NCI-H1694 (cell line): Measurements from ENCODE around the gene KRT15.

Source experiments
- DNase-seq: peaks from one replicate; lab custom pipeline; 2025; lab: John Stamatoyannopoulos, UW

Gene KRT15

DNA sequence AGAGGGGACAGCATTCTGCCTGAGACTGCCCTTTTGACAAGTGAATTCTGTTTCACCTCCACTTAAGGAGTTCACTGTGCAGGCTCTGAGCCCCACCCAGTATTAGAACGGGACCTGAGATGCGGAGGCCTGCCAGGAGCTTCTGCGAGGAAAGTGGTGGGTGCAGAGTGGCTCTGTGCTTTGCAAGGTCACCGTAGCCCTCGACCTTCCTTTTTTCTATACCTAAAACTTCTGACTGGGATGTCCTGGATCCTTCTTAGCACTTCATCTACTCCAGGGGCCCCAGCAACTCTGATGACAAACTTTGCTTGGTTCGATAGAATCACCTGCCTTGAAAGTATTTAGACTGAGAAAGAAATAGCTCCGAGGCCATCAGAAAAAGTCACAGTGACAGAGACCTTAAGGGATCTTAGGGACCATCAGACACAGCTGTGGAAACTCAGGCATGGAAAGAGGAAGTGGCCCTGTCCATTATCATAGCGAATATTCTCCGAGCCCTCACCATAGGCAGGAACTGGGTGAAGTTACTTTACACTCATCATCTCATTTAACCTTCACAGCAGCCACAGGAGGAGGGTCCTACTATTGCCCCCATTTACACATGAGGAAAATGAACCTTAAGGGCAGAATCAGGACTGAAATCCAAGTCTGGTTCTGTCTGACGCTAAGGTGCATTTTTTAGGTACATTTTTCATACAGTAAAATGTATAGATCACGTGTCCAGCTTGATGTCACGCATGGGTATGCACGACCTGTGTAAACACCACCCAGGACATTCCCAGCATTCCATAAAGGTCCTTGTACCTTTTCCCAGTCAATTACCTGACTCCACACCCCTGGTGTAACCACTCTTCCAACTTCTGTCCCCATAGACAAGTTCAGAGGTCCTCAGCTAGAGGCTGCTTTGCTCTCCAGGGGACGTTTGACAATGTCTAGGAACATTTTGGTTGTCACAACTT, 12.6 kb downstream of the KRT15 start:
- no peak for DNase-seq

DNA sequence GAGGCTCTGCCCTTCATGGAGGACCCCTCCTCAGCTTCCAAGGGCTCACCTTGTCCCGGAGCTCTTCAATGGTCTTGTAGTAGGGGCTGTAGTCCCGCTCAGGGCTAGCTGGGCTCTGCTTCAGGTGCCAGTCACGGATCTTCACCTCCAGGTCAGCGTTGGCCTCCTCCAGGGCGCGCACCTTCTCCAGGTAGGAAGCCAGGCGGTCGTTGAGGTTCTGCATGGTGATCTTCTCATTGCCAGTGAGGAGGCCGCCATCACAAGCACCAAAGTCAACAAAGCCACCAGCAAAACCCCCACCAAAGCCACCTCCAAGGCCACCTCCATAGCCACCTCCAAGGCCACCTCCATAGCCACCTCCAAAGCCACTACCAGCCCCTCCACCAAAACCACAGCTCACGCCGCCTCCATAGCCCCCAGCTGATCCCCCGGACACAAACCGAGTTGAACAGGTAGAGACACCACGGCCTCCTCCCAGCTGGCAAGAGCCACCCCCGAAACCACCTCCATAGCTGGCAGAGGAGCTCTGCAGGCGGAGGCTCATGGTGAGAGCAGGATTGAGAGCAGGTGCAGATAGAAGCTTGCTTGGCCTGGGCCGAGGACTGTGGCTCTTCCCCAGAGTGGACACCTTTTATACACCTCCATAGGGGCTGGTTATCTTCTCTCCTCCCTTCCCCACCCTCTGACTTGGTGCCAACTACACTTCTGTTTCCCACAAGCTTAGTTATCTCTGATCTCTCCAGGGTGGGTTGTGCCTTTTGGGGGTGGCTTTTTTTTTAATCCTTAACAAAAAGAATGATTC, 13.5 kb downstream of the KRT15 start, which contains the start of gene KRT13:
TSS of gene KRT13 (minus strand) at position 606 of the 802 bp plus-strand sequence. CDS start at position 544, 62 bp downstream.
- no peak for DNase-seq

DNA sequence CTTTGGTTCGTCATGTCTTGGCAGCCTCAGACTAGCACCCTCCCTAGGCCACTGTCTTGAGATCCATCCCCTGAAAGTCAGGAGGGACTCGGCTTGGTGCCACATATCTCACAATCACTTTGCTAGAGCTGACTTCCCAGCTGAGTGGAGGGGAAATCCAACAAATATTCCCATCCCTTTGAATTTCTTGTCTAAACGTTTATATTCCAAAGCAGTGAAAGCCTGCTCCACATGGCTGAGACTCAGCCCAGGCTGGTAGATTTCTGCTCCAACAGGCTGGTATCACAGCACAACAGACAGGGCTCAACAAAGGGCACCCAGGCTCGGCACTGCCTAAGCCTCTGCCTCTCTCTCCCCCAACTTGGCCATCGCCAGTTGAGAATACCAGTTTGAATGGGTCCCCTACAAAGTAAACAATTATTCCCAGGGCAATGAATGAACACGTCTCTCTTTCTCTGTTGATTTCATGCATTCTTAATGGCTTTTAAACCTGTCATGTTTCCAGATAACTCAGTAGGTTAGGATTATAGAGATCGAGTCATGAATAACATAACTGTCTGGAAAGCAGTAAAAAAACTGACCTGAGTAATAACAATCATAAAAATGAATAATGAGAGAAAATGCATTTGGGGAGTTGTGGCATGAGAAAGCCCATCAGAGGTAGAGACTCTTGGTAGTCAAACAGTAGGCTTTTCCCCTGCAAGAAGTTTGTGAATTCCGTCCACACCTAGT, 14.3 kb downstream of the KRT15 start:
- DNase-seq, result no peak

DNA sequence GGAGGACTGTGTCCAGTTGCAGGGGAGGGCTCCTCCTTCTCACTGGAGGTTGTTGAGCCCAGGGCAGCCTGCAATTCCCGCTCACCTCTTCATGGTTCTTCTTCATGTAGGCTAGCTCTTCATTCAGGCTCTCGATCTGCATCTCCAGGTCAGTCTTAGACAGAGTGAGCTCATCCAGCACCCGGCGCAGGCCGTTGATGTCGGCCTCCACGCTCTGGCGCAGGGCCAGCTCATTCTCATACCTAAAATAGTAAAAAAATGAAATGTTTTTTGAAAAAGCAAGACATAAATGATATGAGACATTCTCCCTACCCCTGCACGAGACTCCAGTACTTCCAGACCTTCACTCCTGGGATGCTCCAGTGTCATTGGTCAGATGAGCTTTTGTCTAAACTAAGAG, 15.5 kb downstream of the KRT15 start:
- DNase-seq, result no peak

DNA sequence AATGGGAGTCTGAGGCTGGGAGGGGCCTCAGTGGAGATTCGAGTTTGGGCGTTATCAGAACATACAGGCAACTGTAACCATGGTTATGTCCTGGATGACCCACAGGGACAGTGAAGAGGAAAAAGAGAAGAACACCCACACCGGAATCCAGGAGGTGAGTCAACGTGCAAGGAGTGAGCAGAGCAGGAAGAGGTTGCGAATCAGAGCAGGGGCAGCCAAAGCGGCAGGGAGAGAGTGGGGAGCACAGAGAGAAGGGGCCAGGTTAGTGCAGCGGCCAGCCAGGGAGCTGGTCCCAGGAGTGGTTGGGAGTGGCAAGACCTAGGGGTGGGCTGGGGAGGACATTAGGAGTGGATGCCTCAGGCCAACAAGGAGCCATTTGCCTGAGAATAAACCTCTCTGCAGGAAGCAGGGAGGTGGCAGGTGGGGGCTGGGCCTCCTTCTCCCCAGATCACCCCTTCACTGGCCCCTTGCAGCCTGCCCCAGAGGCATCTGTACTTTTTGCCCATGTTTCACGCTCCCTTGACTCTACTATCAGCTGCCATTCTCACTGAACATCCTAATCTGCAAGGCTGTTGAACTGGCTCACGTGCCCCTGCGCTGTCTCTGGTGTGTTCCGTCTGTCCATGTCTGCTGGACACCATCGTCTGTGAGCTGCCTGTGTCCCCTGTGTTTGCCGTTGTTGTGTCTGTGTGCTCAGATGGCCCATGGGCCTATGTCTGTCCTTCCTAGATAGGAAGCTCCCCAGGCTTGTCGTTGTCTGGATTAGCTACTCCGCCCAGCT, 18.4 kb downstream of the KRT15 start:
- no peak for DNase-seq

DNA sequence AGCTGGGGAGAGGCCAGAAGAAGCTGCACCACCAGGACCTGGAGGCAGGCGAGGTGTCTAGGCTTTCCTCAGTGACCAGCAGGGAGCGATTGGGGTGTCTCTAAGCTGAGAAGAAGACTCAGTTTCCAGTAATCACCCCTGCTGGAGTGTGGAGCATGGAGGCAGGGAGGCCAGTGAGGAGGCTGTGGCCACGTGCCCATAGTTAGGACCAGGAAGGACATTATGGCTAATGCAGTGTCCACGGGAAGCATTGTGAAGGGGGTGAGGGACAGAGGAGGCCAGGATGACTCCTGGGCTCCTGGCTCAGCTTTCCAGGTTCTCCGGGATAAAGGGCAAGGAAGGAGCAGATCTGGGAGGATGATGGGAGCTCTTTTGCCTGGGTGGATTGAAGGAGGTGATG, 19.0 kb downstream of the KRT15 start:
- DNase-seq, result no peak

DNA sequence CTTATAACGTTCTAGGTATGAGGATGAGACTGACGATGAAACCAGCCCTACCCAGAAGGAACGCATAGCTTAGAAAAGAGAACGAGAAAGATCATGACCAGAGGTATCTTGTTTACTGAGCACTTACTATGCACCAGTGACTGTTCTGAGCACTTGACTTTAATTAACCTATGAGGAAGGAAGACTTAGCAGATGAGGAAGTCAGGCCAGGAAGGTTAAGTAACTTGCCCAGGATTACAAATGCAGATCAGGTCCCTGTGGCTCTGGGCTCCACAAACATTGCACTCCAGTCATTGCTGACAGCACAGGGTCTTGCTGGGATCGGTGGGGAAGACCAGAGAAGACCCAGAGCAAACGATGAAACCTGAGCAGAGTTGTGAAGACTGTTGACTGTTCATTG, 20.4 kb downstream of the KRT15 start:
- no peak for DNase-seq

DNA sequence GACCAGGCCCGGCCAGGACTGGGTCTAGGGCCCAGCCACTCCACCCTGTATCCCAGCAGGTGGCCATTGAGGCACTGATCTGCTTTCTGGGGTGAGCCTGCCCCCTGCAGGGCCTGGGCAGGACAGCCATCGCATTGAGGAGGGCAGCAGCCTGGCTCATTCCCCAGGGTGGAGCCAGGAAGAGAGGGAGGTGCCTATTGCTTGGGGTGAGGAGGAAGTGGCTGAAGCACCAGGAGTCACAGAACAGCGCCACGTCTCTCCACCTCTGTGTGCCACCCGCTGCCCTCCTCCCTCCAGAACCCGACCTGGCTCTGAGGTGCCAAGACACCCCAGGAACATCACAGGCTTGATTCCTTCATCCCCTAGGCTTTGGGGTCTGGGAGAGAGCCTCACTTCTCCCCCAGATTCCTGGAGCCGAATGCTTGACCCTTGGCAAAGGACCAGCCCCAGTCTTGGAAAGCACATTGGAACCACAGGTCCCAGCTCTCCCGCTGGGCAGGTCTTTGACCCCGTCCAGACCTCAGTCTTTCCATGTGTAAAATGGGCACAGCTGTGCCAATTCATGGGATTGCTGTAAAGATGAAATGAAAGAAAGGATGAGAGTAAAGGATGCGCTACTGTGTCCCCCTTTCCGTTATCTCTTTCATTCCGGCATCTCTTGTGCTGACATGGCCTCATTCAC, 21.7 kb downstream of the KRT15 start:
- DNase-seq, result peak; percentile 52

DNA sequence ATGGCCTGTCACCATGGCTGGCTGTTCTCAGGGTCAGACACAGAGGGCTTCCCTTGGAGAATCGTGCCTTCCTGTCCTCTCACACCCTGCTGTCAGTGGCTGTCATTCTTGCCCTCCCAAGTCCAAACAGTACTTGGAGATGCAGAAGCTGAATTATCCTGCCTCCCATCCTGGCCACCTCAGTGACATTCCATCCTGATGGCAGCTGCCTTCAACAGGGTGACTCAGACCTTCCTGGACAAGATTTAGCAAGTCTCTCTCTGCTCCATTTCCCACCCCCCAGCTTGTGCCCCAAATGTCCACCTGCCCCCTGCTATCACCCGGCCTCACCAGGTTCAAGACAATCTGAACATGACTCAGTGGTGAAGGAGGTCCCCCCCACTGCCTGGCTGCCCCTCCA, 24.2 kb downstream of the KRT15 start:
- DNase-seq, result no peak

DNA sequence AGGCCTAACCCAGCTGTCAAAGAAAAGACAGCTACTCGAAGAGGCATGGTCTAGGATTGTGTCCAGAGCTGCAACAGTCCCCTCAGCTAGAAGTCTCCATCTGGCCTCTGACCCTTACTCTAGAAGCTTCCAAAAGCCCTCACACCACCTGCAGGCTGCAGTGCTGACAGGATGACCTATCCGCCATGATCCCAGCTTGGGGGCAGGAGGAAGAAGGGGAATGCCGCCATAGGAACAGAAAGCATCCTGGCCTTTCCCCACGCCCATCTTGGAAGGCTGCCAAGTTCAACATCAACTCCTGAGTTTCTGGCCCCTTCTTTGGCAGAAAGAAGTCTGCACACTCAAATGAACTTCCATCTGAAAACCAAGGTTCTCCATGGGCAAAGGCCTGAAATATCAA, 25.9 kb downstream of the KRT15 start:
- no peak for DNase-seq

DNA sequence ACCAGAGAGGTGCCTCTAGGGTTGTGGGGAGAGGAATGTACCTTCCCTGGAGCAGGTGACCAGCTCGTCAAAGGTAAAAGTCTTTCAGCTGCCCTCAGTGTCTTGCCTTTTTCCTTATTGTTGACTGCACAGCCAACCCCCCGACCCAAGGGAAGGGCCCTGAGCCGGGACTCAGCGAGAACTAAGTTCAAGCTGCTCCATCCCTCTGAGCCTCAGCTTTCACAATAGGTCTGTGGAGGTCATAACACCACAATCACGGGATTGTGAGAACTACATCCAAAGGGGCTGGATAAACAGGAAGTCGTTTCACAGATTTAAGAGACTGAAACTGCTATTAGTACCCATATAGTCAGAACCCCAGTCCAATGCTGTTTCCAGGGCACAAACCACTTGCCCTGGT, 26.3 kb downstream of the KRT15 start:
- DNase-seq, result no peak

DNA sequence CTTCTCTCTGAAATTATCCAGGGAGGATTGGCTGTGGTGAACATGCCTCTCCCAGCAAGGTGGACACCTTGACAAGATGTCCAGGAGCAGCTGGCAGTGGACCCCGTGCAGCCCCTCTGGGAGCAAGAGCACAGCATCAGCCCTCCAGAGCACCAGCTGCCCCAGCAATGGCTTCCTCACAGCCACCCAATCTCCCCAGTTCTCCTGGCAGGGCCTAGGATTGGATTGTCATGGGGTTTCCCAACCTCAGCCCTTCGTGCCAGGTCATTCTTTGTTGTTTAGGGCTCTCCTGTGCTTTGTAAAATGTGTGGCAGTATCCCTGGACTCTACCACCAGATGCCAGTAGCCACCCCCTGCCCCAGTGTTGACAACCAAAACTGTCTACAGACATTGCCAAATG, 27.2 kb downstream of the KRT15 start:
- DNase-seq, result no peak

DNA sequence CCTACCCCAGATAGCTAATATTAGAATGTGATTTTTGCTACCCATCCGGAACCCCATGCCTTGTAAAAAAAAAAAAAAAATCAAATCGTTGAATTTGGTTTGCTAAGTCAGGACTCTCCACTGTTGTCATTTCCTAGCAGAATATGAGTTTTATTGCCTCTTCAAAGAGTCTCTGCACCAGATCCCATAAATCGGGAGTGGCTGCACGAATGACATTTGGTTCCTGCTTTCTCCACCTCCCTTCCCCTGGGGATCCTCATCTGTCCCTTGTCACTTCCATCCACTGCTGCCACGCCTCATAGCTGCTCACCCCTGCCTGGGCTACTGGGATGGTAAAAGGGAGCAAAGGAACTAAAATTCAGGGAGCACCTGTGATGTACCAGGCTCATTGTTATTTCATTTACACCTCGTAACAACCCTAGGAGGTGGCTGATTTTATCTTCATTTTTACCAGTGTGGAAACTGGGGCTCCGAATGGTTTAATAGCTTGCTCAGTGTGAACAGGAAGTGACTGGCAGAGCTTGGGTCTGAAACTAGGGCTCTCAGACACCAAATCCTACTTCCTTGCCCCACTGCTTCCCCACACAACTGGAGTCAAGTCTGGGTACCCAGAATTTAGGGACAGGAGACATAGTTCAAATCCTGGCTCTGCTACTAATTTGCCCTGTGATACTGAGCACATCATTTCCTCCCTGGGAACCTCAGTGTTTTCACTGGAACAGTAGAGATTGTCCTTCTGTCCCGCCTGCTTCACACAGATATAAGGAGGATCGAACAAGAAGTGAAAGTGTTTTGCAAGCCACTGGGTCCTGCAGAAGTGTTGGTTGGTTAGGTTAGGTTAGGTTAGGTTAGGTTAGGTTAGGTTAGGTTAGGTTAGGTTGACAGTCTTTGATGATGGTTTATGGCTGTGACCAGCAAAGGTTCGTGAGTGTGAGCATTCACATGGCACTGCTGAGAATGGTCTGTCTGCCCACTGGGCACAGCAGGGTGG, 28.4 kb downstream of the KRT15 start:
- no peak for DNase-seq

DNA sequence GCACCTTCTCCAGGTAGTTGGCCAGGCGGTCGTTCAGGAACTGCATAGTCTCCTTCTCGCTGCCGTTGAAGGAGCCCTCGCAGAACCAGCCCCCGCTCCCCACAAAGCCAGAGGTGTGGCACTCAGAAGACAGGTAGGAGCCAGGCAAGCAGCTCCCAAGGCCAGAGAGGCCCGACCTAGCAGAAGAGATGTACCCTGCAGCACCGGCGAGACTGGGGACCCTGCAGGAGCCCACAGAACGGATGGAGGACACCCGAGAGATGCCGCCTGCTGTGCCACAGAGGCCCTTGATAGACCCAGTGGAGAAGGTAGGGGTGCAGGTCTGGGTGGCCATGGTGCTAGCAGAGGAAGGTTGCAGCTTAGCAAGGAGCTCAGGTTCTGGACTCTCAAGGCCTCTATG, 29.2 kb downstream of the KRT15 start, which contains the start of gene KRT36:
TSS of gene KRT36 (minus strand) at position 380 of the 400 bp plus-strand sequence. CDS start at position 334, 46 bp downstream.
- no peak for DNase-seq

DNA sequence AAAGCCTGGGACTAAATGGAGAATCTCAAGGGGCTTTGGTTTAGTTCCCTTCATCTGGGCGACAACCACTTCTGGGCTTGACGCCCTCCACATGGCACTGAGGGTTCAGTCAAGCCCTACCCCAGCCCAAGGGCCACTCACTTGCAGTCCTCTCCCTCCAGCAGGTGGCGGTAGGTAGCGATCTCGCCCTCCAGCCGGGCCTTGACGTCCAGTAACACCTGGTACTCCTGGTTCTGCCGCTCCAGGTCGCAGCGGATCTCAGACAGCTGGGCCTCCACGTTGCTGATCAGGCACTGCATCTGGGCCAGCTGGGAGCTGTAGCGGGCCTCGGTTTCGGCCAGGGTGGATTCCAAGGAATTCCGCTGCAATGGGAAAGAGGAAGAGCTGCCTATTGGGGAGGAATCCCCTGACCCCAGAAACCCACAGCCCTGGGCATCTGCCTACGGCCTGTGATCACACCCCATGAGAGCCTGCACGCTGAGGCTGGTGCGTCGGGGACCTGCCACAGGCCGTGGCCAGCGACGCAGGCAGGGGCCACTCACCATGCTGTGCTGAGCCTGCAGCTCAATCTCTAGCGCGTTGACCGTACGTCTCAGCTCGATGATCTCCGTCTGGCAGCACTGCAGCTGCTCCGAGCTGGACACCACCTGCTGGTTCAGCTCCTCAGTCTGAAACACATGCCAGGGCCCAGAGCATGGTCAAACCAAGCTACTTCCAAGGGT, 31.7 kb downstream of the KRT15 start:
- no peak for DNase-seq

DNA sequence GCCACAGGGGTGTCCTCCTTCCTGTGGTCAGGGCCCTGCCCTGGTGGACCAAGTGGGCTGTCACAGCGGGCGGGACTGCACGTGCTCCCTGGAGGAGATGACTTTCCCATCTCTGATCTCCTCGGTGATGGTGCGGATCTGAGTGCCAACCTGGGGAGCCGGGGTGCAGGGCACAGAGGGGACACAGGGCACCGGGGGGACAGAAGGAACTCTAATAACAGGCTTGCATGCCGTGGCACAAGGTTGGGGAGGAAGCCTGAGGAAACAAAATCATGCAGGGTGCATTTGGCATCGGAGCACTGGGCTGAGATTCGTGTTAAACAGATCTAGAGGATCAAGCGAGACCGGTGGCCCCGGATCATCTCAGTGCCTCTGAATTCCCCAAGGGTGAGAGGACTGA, 32.4 kb downstream of the KRT15 start:
- DNase-seq, result no peak

DNA sequence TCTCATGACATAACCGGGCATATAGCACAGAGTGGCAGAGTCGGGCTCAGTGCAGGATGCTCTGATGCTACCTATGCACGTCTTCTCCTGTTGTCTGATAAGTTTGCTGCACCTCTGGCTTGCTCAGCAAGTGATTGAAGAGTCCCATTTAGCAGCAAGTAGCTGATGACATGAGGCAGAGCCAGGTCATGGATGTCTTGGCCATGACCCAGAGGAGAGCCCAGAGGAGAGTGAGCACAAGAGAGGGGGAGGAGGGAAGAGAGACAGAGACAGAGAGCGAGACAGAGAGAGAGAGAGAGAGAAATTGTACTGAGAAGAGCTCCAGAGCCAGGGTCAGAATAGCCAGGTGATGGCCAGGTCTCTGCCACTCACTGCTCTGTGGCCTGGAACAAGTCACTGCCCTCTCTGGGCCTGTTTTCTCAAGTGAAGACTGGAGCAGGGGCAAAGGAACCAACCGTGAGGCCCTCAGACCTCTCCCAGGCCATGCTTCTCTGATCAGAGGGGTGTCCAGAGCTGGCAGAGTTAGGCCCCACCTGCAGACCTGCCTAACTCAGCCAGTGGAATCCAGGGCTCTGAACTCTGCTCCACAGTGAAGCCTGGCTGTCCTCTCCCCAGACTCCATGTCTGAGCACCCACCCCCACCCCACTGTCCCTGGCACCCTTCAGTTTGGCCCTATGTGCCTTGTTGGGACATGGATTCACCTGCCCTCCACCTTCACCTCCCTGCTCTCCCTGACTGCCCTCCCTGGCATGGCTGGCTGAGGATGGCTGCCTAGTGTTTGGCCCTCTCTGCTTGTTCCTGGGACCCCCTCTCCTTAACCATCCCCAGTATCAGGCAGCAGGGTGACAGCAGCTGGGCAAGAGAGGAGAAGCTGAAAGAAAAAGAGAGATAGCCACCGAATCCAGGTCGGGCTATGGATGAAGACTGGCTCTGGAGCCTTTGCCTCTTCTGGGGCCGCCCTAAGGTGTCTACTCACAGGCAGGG, 33.5 kb downstream of the KRT15 start:
- no peak for DNase-seq
